Measurements from ENCODE around the gene ORMDL1.

ORMDL1 gene

DNA sequence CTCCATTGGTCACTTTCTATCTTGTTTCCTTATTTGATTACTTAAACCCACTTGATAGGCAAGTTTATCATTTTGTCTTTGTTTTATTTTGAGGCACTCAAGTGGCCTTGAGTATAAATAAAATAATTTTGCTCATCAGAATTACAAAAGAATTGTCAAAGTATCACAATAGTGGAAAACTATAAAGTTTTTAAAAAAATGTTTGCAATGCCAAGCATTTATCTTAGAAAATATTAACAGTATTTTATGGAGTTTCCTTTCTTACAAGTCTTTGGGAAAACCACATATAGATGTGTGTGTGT is 14.8 kb upstream of the ORMDL1 start:
- DNase-seq (ENCODE audit: extremely low spot score): no peak
- ChIA-PET CTCF (interaction anchor here (0.7 to 3.0 kb wide), 11 partner anchors 10 to 381 kb away, joined by 3 to 18 read pairs (median 4); a partner anchor contains a TSS), POLR2A (interaction anchor here (0.6 kb wide), 1 partner anchor 1879 kb away, joined by 6 read pairs; no protein-coding TSS in a partner anchor)
- TF ChIP-seq, protein P1, sequence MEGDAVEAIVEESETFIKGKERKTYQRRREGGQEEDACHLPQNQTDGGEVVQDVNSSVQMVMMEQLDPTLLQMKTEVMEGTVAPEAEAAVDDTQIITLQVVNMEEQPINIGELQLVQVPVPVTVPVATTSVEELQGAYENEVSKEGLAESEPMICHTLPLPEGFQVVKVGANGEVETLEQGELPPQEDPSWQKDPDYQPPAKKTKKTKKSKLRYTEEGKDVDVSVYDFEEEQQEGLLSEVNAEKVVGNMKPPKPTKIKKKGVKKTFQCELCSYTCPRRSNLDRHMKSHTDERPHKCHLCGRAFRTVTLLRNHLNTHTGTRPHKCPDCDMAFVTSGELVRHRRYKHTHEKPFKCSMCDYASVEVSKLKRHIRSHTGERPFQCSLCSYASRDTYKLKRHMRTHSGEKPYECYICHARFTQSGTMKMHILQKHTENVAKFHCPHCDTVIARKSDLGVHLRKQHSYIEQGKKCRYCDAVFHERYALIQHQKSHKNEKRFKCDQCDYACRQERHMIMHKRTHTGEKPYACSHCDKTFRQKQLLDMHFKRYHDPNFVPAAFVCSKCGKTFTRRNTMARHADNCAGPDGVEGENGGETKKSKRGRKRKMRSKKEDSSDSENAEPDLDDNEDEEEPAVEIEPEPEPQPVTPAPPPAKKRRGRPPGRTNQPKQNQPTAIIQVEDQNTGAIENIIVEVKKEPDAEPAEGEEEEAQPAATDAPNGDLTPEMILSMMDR (IDR thresholded peaks at IDR 0.05; ENCODE audit: control extremely low read depth, extremely low read depth, low read depth, missing control alignments): no peak

DNA sequence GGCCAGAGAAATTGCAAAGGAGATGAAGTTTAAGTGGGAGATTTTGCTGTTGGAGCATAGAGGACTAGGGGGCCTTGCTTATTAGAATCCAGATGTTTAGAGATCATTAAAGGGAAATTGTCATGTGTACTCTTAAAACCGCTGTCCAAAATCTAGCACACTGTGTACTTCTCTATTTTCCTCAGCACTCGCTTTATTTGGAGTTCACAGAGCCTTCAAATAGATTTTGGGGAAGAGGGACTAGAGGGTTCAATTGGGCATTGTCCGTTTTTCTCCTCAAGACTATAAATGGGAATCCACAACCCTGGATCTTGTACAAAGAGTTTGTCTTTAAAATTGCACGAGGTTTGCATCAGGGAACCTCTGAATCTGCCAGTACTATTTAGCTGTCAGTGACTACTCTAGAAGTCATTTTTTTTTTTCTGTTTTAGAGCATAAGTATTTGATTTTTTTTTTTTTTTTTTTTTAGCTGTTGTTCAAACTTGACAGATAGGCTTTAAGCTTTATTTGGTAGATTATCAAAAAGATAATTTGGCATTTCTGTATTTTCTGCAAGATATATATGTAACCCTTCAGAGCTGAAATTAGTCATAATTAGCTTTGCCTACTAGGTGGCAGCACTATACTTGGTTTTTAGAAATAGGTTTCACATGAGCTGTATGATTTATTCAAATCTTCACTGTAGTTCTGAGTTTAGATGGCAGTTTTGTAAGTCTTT is 14.3 kb upstream of the ORMDL1 start:
- CTCF ChIA-PET: interaction anchor here (0.7 to 3.0 kb wide), 12 partner anchors 10 to 382 kb away, joined by 3 to 18 read pairs (median 4); a partner anchor contains a TSS
- POLR2A ChIA-PET: interaction anchor here (0.6 kb wide), 1 partner anchor 1879 kb away, joined by 6 read pairs; no protein-coding TSS in a partner anchor
- DNase-seq (ENCODE audit: extremely low spot score): peak; percentile 18
- TF ChIP-seq, protein P1 (IDR thresholded peaks at IDR 0.05; ENCODE audit: control extremely low read depth, extremely low read depth, low read depth, missing control alignments): peak; percentile 47

DNA sequence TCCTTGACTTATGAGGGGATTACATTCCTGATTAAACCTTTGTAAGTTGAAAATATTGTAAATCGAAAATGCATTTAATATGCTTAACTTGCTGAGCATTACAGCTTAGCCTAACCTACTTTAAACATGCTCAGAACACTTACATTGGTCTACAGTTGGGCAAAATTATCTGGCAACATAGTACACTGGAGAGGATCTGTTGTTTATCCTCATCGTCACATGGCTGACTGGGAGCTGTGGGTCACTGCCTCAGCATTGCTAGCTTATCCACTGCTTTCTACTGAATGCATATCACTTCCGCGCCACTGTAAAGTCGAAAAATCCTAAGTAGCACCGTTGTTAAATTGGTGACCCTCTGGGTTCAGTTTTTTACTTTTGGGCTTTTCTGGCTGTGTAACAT is 13.8 kb upstream of the ORMDL1 start:
- DNase-seq (ENCODE audit: extremely low spot score): no peak
- TF ChIP-seq, protein P1 (IDR thresholded peaks at IDR 0.05; ENCODE audit: control extremely low read depth, extremely low read depth, low read depth, missing control alignments): no peak
- POLR2A ChIA-PET: no interaction called here
- CTCF ChIA-PET: interaction anchor here (1.2 to 3.0 kb wide), 7 partner anchors 9 to 383 kb away, joined by 3 to 18 read pairs (median 5); a partner anchor contains a TSS

DNA sequence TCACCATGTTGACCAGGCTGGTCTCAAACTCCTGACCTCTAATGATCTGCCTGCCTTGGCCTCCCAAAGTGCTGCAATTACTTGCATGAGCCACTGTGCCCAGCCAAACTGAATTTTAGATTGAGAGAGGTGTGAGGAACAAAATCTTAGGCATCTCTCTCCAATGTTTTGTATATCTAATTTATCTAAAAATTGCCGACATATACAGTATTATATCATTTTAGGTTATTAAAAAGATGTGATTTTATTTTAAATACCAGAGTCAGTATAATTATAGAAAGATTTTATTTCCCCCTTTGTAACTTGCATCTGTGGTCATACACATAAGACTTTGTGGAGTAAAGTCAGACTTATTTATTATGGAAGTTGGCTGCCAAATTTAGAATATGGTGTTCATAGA is 10.2 kb upstream of the ORMDL1 start:
- DNase-seq (ENCODE audit: extremely low spot score): no peak
- POLR2A ChIA-PET: no interaction called here
- CTCF ChIA-PET: no interaction called here
- TF ChIP-seq, protein P1 (IDR thresholded peaks at IDR 0.05; ENCODE audit: control extremely low read depth, extremely low read depth, low read depth, missing control alignments): no peak

DNA sequence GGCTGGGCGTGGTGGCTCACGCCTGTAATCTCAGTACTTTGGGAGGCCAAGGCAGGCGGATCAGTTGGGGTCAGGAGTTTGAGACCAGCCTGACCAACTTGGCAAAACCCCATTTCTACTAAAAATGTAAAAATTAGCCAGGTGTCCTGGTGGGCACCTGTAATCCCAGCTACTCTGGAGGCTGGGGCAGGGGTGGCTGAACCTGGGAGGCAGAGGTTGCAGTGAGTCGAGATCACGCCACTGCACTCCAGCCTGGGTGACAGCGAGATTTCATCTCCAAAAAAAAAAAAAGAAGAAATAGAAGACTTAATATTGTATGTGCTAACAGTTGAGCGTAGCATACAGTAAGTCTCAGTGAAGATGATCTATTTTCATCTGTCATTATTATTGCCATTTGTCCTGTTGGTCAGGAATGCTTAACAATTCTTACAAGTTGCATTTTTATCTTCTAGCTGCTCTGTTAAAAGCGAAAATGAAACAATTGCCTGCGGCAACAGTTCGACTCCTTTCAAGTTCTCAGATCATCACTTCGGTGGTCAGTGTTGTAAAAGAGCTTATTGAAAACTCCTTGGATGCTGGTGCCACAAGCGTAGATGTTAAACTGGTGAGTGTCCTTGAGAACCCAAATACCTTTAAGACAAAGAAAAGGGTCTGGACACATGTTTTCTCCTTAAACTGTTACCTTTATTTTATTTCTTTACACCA is 7.4 kb upstream of the ORMDL1 start:
- ChIA-PET POLR2A (no interaction called here), CTCF (interaction anchor here (1.4 to 1.5 kb wide), 2 partner anchors 8 to 15 kb away, joined by 3 read pairs; no protein-coding TSS in a partner anchor)
- DNase-seq (ENCODE audit: extremely low spot score): peak; percentile 16
- TF ChIP-seq, protein P1 (IDR thresholded peaks at IDR 0.05; ENCODE audit: control extremely low read depth, extremely low read depth, low read depth, missing control alignments): no peak

DNA sequence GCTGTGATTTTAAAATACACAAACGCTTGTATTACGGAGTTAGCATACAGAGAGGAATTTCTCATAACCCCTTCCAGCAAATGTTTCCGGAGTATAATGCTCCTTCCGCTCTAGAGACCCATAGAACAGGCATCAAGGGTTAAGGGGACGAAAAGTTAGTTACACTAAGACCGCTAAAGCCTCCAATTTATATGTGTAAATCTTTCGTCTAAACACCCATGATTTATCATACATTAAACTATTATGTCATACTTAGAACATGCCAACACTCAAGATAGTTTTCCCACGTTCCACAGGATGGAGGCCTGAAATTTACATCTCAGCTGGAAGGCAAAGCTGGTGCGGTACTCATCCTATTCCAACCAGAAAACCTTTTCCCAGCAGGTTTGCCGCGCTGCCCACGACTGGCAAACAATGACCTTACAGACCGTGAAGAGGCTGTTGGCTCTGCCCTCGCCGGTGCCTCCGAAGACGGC is 650 bp downstream of the ORMDL1 start:
- DNase-seq (ENCODE audit: extremely low spot score): peak; percentile 39
- POLR2A ChIA-PET: no interaction called here
- TF ChIP-seq, protein P1 (IDR thresholded peaks at IDR 0.05; ENCODE audit: control extremely low read depth, extremely low read depth, low read depth, missing control alignments): no peak
- CTCF ChIA-PET: interaction anchor here (1.5 kb wide), 1 partner anchor 123 kb away, joined by 4 read pairs; the partner anchor contains the start of gene ASNSD1
